Smooth muscle cell of the coronary artery (primary cell): ENCODE results near the gene CCND3. TPM values are rescaled to one million over a fixed set of nuclear protein-coding genes. Genes with fewer than 3 reads are reported as not detected.

Source experiments
- total RNA-seq: library from RNA; depleted of rRNA; stranded (reverse); fragments of >200 nt; gene quantifications from 2 replicates; pipeline ENCODE4 v1.2.3, GENCODE V29; 2014; ENCODE audit warnings: low replicate concordance

The CCND3 gene
- 13.6 and 19.5 TPM in 2 replicates for total RNA-seq

GRCh38 chr6:41941280-41942066, at the start of gene CCND3:
Gene CCND3 (minus strand): TSS chr6:41941808. CDS start chr6:41941649, 159 bp downstream.

GRCh38 chr6:41920921-41921711, 20.5 kb downstream of the CCND3 start, which contains the start of the genes BYSL and MED20:
Gene BYSL (plus strand): TSS chr6:41921499. CDS start chr6:41921563, 64 bp downstream.
Gene MED20 (minus strand): TSS chr6:41921139. CDS start chr6:41921018, 121 bp downstream.

GRCh38 chr6:41895300-41896233, 46.0 kb downstream of the CCND3 start, which contains the start of gene USP49:
Gene USP49 (minus strand): TSS chr6:41895375. CDS start chr6:41806983, 88,392 bp downstream.

Other genes starting within 250 kb of the CCND3 start
- 2.6 and 6.3 TPM in 2 replicates for gene TFEB, start 206.2 kb downstream of the CCND3 start, total RNA-seq
- gene PGC, start 194.4 kb downstream of the CCND3 start, total RNA-seq = not detected in 2 replicates
- 1.1 and 4.7 TPM in 2 replicates for gene FRS3, start 161.9 kb downstream of the CCND3 start, total RNA-seq
- gene PRICKLE4, start 161.0 kb downstream of the CCND3 start, total RNA-seq = 0.15 and 0.23 TPM in 2 replicates
- 24.5 and 55.6 TPM in 2 replicates for gene TOMM6, start 154.1 kb downstream of the CCND3 start, total RNA-seq
- gene USP49, start 46.4 kb downstream of the CCND3 start, total RNA-seq = 1.8 and 3.0 TPM in 2 replicates
- 16.7 and 28.3 TPM in 2 replicates for gene MED20, start 20.7 kb downstream of the CCND3 start, total RNA-seq
- gene BYSL, start 20.3 kb downstream of the CCND3 start, total RNA-seq = 22.1 and 25.4 TPM in 2 replicates
- 9.2 and 16.8 TPM in 2 replicates for gene TAF8, start 108.7 kb upstream of the CCND3 start, total RNA-seq
- 0.12 and 0.75 TPM in 2 replicates for gene C6orf132, start 200.8 kb upstream of the CCND3 start, total RNA-seq
- gene GUCA1A, start 231.6 kb upstream of the CCND3 start, total RNA-seq = 0.45 TPM in 1 of 2 replicates, not detected in the other